ENCODE results near the gene FADD.

FADD gene

GRCh38 chr11:70240337-70240736 is 37.2 kb downstream of the FADD start:
- DNase-seq = no peak

- DNase-seq = no peak
Measured at GRCh38 chr11:70241709-70242108, 38.6 kb downstream of the FADD start.

DNA sequence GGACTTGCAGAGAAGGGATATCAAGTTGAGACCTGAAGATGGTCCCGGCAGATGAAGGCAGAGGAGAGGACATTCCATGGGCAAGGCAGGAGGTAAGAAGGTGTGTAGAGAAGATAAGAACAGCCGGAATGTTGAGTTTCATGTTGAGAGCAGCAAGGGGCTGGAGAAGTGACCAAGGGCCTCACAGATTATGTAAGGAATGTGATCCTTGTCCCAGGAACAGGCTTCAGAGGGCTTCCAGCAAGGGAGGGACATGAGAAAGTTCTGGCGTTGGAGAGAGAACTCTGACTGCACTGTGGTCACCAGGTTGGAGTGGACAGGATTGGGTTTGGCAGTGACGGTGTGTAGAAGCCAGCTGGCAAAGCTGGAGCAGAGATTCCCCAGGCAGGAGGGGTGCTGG is 39.8 kb downstream of the FADD start:
- DNase-seq = no peak

GRCh38 chr11:70243912-70244652 is 41.0 kb downstream of the FADD start:
- no peak for DNase-seq

DNA sequence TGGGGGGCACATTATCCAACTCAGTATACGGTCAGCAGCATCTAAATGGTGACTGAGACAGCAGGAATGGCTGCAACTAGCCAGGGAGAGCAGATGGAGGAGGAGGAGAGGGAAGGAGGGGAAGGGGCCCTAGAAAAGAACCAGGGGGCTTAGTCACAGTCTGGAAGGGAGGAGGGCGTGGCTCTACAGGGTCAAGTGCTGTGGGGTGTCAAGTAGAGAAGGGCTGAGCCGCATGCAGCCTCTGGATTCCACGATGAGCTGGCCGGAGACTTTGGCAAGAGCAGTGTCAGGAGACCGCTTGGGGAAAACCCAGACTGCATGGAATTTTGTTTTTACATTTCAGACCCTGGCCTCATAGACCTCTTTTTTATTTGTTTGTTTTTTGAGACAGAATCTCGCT is 41.6 kb downstream of the FADD start:
- no peak for DNase-seq

DNA sequence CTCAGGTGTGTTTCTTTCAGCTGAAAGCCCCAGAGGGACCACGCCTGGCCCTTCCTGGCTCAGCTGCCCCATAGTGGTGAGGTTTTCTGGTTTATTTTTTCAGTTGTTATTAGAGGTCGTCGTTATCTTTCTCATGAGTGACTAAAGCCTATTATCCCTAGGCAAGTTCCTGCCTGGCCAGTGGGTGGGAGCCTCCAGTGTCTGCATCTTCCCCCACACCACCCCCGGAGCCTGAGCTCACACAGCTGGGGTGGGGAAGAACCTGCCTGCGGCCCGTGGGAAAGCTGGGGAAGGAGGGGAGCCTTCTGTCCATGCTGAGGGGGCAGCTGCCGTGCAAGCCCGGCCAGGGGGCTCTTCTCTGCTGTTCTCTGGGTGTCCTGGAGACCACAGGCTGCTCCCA is 43.1 kb downstream of the FADD start:
- no peak for DNase-seq

- DNase-seq = no peak
Measured at GRCh38 chr11:70247042-70247709, 44.1 kb downstream of the FADD start.

- no peak for DNase-seq
Measured at GRCh38 chr11:70247710-70248072, 44.6 kb downstream of the FADD start.

DNA sequence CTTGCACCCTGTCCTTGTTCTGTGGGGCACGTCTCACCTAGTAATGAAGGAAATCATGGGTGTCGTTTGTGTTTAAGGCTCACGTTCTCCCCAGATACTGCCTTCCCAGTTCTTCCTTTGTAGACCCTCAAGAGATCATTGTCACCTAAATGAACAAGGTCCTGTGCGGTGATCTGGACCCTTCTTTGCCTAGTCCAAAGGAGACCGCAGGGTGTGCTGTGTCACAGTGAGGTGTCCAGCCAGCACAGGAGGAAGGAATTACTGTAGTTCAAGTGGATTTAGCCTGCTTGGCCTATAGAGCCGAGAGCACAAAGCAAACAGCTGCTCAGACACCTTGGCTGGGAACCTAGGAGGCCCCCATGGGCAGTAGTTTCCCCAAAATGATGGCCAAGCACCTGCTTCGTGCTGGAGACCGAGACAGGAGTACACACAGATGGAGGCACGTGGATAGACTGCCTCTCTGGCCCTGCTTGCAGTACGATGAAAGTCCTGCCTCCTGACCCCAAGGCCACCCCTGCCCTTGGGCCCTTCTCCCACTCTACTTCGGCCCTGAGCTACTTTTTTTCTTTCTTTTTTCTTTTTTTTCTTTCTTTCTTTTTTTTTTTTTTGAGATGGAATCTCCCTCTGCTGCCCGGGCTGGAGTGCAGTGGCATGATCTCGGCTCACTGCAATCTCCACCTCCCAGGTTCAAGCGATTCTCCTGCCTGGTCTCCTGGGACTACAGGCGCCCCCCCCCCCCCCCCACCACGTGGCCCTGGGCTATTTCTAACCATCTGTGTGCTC is 48.0 kb downstream of the FADD start:
- no peak for DNase-seq

GRCh38 chr11:70251659-70252321 is 48.7 kb downstream of the FADD start:
- no peak for DNase-seq

- no peak for DNase-seq
Measured at GRCh38 chr11:70252844-70253243, 49.7 kb downstream of the FADD start.

DNA sequence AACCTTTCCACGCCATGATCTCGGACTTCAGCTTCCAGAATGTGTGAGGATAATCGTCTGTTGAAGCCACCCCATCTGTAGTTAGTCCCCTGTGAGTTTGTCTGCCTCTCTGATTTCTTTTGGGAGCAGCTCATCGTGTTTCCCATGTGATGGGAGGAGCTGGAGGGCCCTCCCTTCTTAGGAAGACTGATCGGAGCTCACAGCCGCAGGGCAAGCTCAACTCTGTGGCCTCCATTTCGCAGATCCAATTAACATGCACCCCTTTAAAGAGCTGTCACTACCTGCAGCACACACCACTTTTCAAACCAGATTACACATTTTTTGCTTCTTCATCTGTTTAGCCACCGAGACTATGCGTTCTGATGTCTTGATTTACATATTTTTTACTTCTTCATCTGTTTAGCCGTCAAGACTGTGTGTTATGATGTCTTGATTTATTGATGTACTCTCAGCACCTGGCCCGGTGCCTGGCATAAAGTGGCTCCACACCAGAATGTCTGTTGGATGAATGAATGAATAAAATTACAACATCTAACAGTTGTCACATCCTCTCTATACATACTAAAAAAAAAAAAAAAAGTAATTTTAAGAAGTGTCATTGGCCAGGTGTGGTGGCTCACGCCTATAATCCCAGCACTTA is 52.5 kb downstream of the FADD start:
- no peak for DNase-seq

Measured in Kasumi-1 (cell line).